Gastrocnemius medialis (tissue), 4 donors: ENCODE results near the gene JPH2. TPM values are rescaled to one million over a fixed set of nuclear protein-coding genes. Genes with fewer than 3 reads are reported as not detected.
"Not testable (repeated sequence)": the region's sequence is repeated elsewhere in the genome, so short reads cannot be mapped to it uniquely, and the experiment has no call there.

Source experiments
- ATAC-seq, 2 donors: fragments of 150-250 bp; one replicate each; pipeline ENCODE4 v1.9.1; 2016
- DNase-seq, 2 donors: peaks; one replicate each; pipeline ENCODE4 v3.0.0-alpha.2; 2019
- H3K27ac ChIP-seq, 4 donors: fragments of 200-600 bp; sonication (generic); 1 replicate in 1 of 4; 2 replicates in 3 of 4; pipeline ENCODE4 v1.5.1; 2016 to 2018; ENCODE audit warnings: mild to moderate bottlenecking in 2 of 4, moderate library complexity in 1 of 4
- H3K27me3 ChIP-seq, 3 donors: fragments of 200-600 bp; sonication (generic) in 2 of 3; 1 replicate in 1 of 3; 2 replicates in 2 of 3; pipeline versions ENCODE4 v1.5.1 to v1.6.0; 2016 to 2019; ENCODE audit warnings: mild to moderate bottlenecking in 1 of 3, moderate library complexity in 1 of 3
- H3K36me3 ChIP-seq, 2 donors: fragments of 200-600 bp; sonication (generic) in 1 of 2; one replicate each; pipeline ENCODE4 v1.5.1; 2017 to 2018
- H3K4me1 ChIP-seq, 2 donors: fragments of 200-600 bp; sonication (generic) in 1 of 2; one replicate each; pipeline ENCODE4 v1.5.1; 2016 to 2017; ENCODE audit warnings: mild to moderate bottlenecking in 2 of 2
- H3K4me3 ChIP-seq, 4 donors: fragments of 200-600 bp; sonication (generic) in 3 of 4; 1 replicate in 1 of 4; 2 replicates in 3 of 4; pipeline ENCODE4 v1.5.1; 2016 to 2019; ENCODE audit warnings: mild to moderate bottlenecking in 2 of 4
- H3K9me3 ChIP-seq, 3 donors: fragments of 200-600 bp; sonication (generic) in 2 of 3; 1 replicate in 1 of 3; 2 replicates in 2 of 3; pipeline ENCODE4 v1.5.1; 2016 to 2019
- CTCF ChIP-seq, 5 experiments: fragments of 450-650 bp in 3 of 5; fragments of 200-600 bp in 2 of 5; sonication (generic) in 2 of 5; IDR thresholded peaks in 4 of 5; conservative IDR thresholded peaks in 1 of 5; 1 replicate in 4 of 5; 2 replicates in 1 of 5; pipeline ENCODE4 v1.5.1; 2016 to 2019; ENCODE audit warnings: antibody characterized with exemption in 5 of 5, mild to moderate bottlenecking in 3 of 5, moderate library complexity in 3 of 5
- POLR2A ChIP-seq, 2 donors: fragments of 450-650 bp; IDR thresholded peaks; one replicate each; pipeline ENCODE4 v1.6.1; 2017; ENCODE audit warnings: antibody characterized with exemption in 2 of 2, mild to moderate bottlenecking in 2 of 2, moderate library complexity in 2 of 2
- in situ Hi-C, 4 donors: fragments of 200-750 bp; cut with MboI; loops; one replicate each; pipeline versions ENCODE4 v1.15.0 to v1.8.0; 2017; ENCODE audit warnings: low sequenced_read_pairs in 4 of 4
- intact Hi-C: fragments of 100-400 bp; cut with DNase I; formaldehyde crosslinking; loops from one replicate; pipeline ENCODE4 v1.15.1; 2023; ENCODE audit warnings: low total_unique reads
- total RNA-seq, 4 donors: library from RNA; depleted of rRNA; stranded (reverse); fragments of >200 nt; gene quantifications; one replicate each; pipeline versions ENCODE4 v1.1.0 to v1.2.3, GENCODE V29; 2016

Gene JPH2
- total RNA-seq, 4 donors from 2014 or later, result 18.3 to 86.6 (median 38.0) TPM

GRCh38 chr20:44131704-44132103 is 55.3 kb downstream of the JPH2 start:
- no peaks in the 10 kb centered on the region for H3K9me3 ChIP-seq
- H3K36me3 ChIP-seq, result no peaks in the 10 kb centered on the region
- no peak for TF ChIP-seq CTCF (IDR thresholded peaks at IDR 0.05 in 4 of 5, conservative IDR thresholded peaks at IDR 0.05 in 1 of 5)
- TF ChIP-seq POLR2A (IDR thresholded peaks at IDR 0.05), result no peak
- no peak for DNase-seq
- no peak overlapping the region for H3K4me3 ChIP-seq
- peak overlapping the region in 3 of 4 donors; percentile 14 to 60 (median 34) for H3K27ac ChIP-seq
- no peaks in the 10 kb centered on the region for H3K27me3 ChIP-seq
- in situ Hi-C loops (no loop called here), intact Hi-C loops (no loop called here)
- peaks cover 0 to 8% of the 10 kb centered on the region in 2 donors for H3K4me1 ChIP-seq
- no peak for ATAC-seq

GRCh38 chr20:44129911-44130718 is 56.9 kb downstream of the JPH2 start:
- ATAC-seq, result no peak
- Histone ChIP-seq H3K4me3 (no peak overlapping the region), H3K9me3 (no peaks in the 10 kb centered on the region), H3K27ac (peak overlapping the region; percentile 21 to 60 (median 40)), H3K36me3 (no peaks in the 10 kb centered on the region), H3K4me1 (peaks cover 6 to 11% of the 10 kb centered on the region in 2 donors), H3K27me3 (no peaks in the 10 kb centered on the region)
- intact Hi-C loops (no loop called here), in situ Hi-C loops (no loop called here)
- TF ChIP-seq CTCF (IDR thresholded peaks at IDR 0.05 in 4 of 5, conservative IDR thresholded peaks at IDR 0.05 in 1 of 5), result no peak
- TF ChIP-seq POLR2A (IDR thresholded peaks at IDR 0.05), result no peak
- no peak for DNase-seq

GRCh38 chr20:44129300-44129699 is 57.7 kb downstream of the JPH2 start:
- in situ Hi-C loops, intact Hi-C loops, H3K36me3 ChIP-seq, DNase-seq, H3K27me3 ChIP-seq, ATAC-seq, H3K9me3 ChIP-seq, H3K4me3 ChIP-seq: not testable (repeated sequence)
- H3K27ac ChIP-seq, result peak overlapping the region in 3 of 4 donors; percentile 50 to 60 (median 53)
- H3K4me1 ChIP-seq, result peaks cover 13 to 20% of the 10 kb centered on the region in 2 donors

GRCh38 chr20:44126445-44126844 is 60.5 kb downstream of the JPH2 start:
- Histone ChIP-seq H3K9me3 (no peaks in the 10 kb centered on the region), H3K4me3 (no peak overlapping the region), H3K4me1 (peaks cover 38 to 46% of the 10 kb centered on the region in 2 donors), H3K36me3 (no peaks in the 10 kb centered on the region), H3K27me3 (no peaks in the 10 kb centered on the region), H3K27ac (peak overlapping the region; percentile 28 to 88 (median 72))
- DNase-seq (no peak), ATAC-seq (no peak)
- TF ChIP-seq POLR2A (IDR thresholded peaks at IDR 0.05) (no peak), CTCF (IDR thresholded peaks at IDR 0.05 in 4 of 5, conservative IDR thresholded peaks at IDR 0.05 in 1 of 5) (no peak)
- intact Hi-C loops (no loop called here), in situ Hi-C loops (no loop called here)

- Histone ChIP-seq H3K4me1 (peaks cover 47 to 54% of the 10 kb centered on the region in 2 donors), H3K36me3 (no peaks in the 10 kb centered on the region), H3K27me3 (no peaks in the 10 kb centered on the region), H3K27ac (peak overlapping the region; percentile 74 to 88 (median 79)), H3K9me3 (no peaks in the 10 kb centered on the region), H3K4me3 (no peak overlapping the region)
- in situ Hi-C loops, result no loop called here
- no peak for TF ChIP-seq CTCF (IDR thresholded peaks at IDR 0.05 in 4 of 5, conservative IDR thresholded peaks at IDR 0.05 in 1 of 5)
- TF ChIP-seq POLR2A (IDR thresholded peaks at IDR 0.05), result no peak
- ATAC-seq (peak; percentile 71 to 73), DNase-seq (peak in 1 of 2 donors; percentile 67)
- intact Hi-C loops, result no loop called here
Measured at GRCh38 chr20:44125332-44126127, 61.5 kb downstream of the JPH2 start.
